ENCODE measurements around the gene TNNI2. TPM values are rescaled to one million over a fixed set of nuclear protein-coding genes. Genes with fewer than 3 reads are reported as not detected.

TNNI2 gene
- total RNA-seq = not detected in 2 replicates

DNA sequence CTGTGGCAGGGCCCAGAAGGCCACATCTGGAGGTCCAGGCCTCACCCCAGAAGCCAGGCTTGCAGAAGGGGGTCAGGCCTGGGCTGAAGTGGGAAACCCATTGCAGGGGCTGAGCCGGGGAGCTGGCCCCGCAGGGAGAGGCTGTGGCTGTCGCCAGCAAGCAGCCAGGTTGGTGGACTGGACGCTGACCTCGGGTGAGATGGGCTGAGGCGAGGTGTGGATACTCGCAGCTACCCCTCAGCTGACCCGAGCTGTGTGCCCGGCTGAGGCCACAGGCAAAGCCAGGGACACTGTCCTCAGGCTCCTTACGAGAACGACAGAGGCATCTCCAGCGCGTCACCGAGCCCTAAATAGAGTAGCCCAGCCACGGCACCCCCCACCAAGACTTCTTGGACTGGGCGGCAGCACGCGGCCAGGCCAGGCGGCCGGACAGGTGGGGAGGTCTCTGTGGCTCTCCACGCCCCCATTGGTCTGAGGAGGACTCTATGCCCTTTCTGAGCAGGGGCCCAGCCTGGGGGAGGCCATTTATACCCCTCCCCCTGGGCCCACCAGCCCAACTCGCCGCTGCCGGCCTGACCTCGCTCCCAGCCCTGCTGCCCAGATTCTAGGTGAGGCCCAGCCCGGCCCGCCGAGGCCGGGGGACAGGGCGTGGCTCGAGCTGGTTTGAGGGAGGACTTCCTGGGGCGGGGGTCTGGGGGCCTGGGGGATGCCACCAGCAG lies at the start of gene TNNI2:
TNNI2 (plus strand) TSS at position 556 of the 719 bp plus-strand sequence. CDS start 716 bp downstream, outside the sequence.

DNA sequence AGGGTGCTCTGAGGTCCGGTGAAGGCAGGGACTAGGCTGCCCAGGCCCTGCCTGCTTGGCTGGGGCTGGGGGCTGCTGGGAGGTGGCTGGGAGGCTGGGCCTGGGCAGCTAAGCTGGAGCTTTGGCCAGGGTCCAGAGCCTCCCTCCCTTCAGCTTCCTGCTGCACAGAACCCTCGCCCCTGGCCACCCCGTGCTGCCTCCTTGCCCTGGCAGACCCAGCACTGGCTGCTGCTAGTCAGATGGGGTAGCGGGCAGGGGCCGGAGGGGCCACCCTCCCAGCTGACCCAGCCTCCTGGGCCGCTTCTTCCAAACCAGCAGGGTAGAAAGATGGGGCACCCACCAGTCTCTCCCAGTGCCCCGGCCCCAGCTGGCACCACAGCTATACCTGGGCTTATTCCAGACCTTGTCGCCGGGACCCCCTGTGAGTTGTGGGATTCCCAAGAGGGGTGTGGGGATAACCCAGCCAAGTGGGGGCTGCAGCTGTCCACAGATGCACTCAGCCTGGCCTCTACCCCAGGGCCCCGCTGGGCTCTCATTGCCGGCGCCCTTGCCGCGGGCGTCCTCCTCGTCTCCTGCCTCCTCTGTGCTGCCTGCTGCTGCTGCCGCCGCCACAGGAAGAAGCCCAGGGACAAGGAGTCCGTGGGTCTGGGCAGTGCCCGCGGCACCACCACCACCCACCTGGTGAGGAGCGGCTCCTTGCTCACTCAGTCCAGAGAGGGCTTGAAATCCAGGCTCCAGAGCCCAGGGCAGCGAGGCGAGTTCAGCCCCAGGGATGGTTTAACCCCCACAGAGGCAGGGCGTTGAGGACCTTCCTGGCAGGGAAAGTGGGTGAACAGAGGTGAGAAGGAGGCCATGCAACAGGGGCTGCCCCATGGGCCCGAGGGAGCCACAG lies 3.8 kb upstream of the TNNI2 start, which contains the start of gene SYT8:
SYT8 (plus strand) TSS at position 212 of the 892 bp plus-strand sequence; CDS start at position 328, 116 bp downstream.

DNA sequence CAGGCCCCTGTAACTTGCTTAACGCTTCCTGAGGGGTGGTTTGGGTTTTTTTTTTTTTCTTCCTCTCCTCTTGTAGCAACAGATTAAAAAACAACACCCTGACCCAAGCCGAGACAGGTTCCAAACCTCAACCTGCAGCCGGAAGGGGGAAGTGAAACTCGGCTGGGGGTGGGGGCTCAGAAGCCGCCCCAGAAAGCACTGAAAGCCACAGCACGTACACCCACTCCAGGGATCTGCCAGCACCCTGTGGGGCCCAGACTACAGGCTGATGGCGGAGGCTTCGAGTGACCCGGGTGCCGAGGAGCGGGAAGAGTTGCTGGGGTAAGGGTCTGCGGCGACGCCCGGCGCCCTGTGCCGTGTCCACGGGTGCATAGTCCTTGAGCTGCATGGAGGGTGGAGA lies 14.1 kb downstream of the TNNI2 start, which contains the start of gene LSP1:
LSP1 (plus strand) TSS at position 208 of the 400 bp plus-strand sequence; CDS start at position 269, 61 bp downstream.

Other genes starting within 250 kb of the TNNI2 start
- gene KRTAP5-2, start 240.7 kb upstream of the TNNI2 start, total RNA-seq = not detected in 2 replicates
- gene KRTAP5-3, start 230.5 kb upstream of the TNNI2 start, total RNA-seq = not detected in 2 replicates
- gene KRTAP5-4, start 216.8 kb upstream of the TNNI2 start, total RNA-seq = not detected in 2 replicates
- gene KRTAP5-5, start 209.2 kb upstream of the TNNI2 start, total RNA-seq = not detected in 2 replicates
- not detected in 2 replicates for gene KRTAP5-6, start 141.8 kb upstream of the TNNI2 start, total RNA-seq
- gene IFITM10, start 88.4 kb upstream of the TNNI2 start, total RNA-seq = 1.7 and 2.8 TPM in 2 replicates
- gene CTSD, start 75.1 kb upstream of the TNNI2 start, total RNA-seq = 95.1 and 355 TPM in 2 replicates
- gene SYT8, start 4.0 kb upstream of the TNNI2 start, total RNA-seq = not detected in 2 replicates
- 0.85 and 1.3 TPM in 2 replicates for gene LSP1, start 14.1 kb downstream of the TNNI2 start, total RNA-seq
- gene PRR33, start 52.9 kb downstream of the TNNI2 start, total RNA-seq = not detected in 2 replicates
- 0.56 TPM in 1 of 2 replicates, not detected in the other for gene TNNT3, start 80.7 kb downstream of the TNNI2 start, total RNA-seq
- 76.1 and 199 TPM in 2 replicates for gene MRPL23, start 108.4 kb downstream of the TNNI2 start, total RNA-seq
- 9.2 and 52.7 TPM in 2 replicates for gene H19, start 158.9 kb downstream of the TNNI2 start, total RNA-seq